ENCODE data around the gene SST. TPM values are rescaled to one million over a fixed set of nuclear protein-coding genes. Genes with fewer than 3 reads are reported as not detected.

Gene SST
- total RNA-seq, 2 donors from 2014 or later: not detected

- H3K36me3 ChIP-seq: no peaks in the 10 kb centered on the region
- H3K4me3 ChIP-seq: no peak overlapping the region
- no peak overlapping the region for H3K27ac ChIP-seq
- ATAC-seq (ENCODE audit: insufficient number of reproducible peaks, low FRiP score, low read depth): no peak
- H3K9me3 ChIP-seq: no peaks in the 10 kb centered on the region
- TF ChIP-seq, protein P1, sequence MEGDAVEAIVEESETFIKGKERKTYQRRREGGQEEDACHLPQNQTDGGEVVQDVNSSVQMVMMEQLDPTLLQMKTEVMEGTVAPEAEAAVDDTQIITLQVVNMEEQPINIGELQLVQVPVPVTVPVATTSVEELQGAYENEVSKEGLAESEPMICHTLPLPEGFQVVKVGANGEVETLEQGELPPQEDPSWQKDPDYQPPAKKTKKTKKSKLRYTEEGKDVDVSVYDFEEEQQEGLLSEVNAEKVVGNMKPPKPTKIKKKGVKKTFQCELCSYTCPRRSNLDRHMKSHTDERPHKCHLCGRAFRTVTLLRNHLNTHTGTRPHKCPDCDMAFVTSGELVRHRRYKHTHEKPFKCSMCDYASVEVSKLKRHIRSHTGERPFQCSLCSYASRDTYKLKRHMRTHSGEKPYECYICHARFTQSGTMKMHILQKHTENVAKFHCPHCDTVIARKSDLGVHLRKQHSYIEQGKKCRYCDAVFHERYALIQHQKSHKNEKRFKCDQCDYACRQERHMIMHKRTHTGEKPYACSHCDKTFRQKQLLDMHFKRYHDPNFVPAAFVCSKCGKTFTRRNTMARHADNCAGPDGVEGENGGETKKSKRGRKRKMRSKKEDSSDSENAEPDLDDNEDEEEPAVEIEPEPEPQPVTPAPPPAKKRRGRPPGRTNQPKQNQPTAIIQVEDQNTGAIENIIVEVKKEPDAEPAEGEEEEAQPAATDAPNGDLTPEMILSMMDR (IDR thresholded peaks at IDR 0.05): no peak
- H3K4me1 ChIP-seq (ENCODE audit: control insufficient read depth in 1 of 2, low read depth in 2 of 2): no peaks in the 10 kb centered on the region
- H3K27me3 ChIP-seq (replicated peaks; ENCODE audit: insufficient read depth): no peaks in the 10 kb centered on the region
- DNase-seq (ENCODE audit: low spot score): no peak
Observed at GRCh38 chr3:187694801-187695200, 24.6 kb upstream of the SST start.

GRCh38 chr3:187693431-187693830 is 23.2 kb upstream of the SST start:
- no peak for ATAC-seq (ENCODE audit: insufficient number of reproducible peaks, low FRiP score, low read depth)

GRCh38 chr3:187689984-187690383 is 19.8 kb upstream of the SST start:
- DNase-seq (ENCODE audit: low spot score) (no peak), ATAC-seq (ENCODE audit: insufficient number of reproducible peaks, low FRiP score, low read depth) (no peak)
- no peaks in the 10 kb centered on the region for H3K27me3 ChIP-seq (replicated peaks; ENCODE audit: insufficient read depth)
- no peaks in the 10 kb centered on the region for H3K36me3 ChIP-seq
- H3K4me1 ChIP-seq (ENCODE audit: control insufficient read depth in 1 of 2, low read depth in 2 of 2): no peaks in the 10 kb centered on the region
- TF ChIP-seq, protein P1 (IDR thresholded peaks at IDR 0.05): no peak
- H3K4me3 ChIP-seq: no peak overlapping the region
- H3K27ac ChIP-seq: no peak overlapping the region
- H3K9me3 ChIP-seq: peaks cover 11% of the 10 kb centered on the region

More at GRCh38 chr3:187693431-187693830, 23.2 kb upstream of the SST start:
- H3K27me3 ChIP-seq (replicated peaks; ENCODE audit: insufficient read depth): no peaks in the 10 kb centered on the region
- TF ChIP-seq, protein P1 (IDR thresholded peaks at IDR 0.05): no peak
- H3K4me3 ChIP-seq: no peak overlapping the region
- no peak overlapping the region for H3K27ac ChIP-seq
- no peaks in the 10 kb centered on the region for H3K36me3 ChIP-seq
- H3K9me3 ChIP-seq: no peaks in the 10 kb centered on the region
- no peak for DNase-seq (ENCODE audit: low spot score)
- no peaks in the 10 kb centered on the region for H3K4me1 ChIP-seq (ENCODE audit: control insufficient read depth in 1 of 2, low read depth in 2 of 2)

- TF ChIP-seq, protein P1 (IDR thresholded peaks at IDR 0.05): no peak
Observed at GRCh38 chr3:187686621-187687273, 16.6 kb upstream of the SST start.

DNA sequence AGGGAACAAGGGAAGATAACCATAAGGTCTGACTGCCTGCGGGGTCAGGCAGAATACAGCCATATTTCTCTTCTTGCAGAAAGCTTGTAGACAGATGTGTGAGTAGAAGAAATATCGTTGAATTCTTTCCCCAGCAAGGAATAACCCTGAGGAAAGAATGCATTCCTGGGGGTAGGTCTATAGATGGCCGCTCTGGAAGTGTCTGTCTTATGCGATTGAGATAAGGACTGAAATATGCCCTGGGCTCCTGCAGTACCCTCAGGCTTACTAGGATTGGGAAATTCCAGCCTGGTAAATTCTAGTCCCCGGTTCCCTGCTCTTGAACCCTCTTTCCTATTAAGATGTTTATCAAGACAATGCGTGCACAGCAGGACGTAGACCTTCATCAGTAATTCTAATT is 15.8 kb upstream of the SST start:
- peaks cover 11% of the 10 kb centered on the region for H3K9me3 ChIP-seq
- DNase-seq (ENCODE audit: low spot score) (no peak), ATAC-seq (ENCODE audit: insufficient number of reproducible peaks, low FRiP score, low read depth) (no peak)
- TF ChIP-seq, protein P1 (IDR thresholded peaks at IDR 0.05): no peak
- H3K36me3 ChIP-seq: no peaks in the 10 kb centered on the region
- no peaks in the 10 kb centered on the region for H3K4me1 ChIP-seq (ENCODE audit: control insufficient read depth in 1 of 2, low read depth in 2 of 2)
- no peak overlapping the region for H3K4me3 ChIP-seq
- H3K27me3 ChIP-seq (replicated peaks; ENCODE audit: insufficient read depth): no peaks in the 10 kb centered on the region
- no peak overlapping the region for H3K27ac ChIP-seq

More at GRCh38 chr3:187686621-187687273, 16.6 kb upstream of the SST start:
- Histone ChIP-seq H3K9me3 (peaks cover 11% of the 10 kb centered on the region), H3K27me3 (replicated peaks; ENCODE audit: insufficient read depth) (no peaks in the 10 kb centered on the region), H3K4me1 (ENCODE audit: control insufficient read depth in 1 of 2, low read depth in 2 of 2) (no peaks in the 10 kb centered on the region), H3K36me3 (no peaks in the 10 kb centered on the region), H3K4me3 (no peak overlapping the region), H3K27ac (no peak overlapping the region)
- no peak for ATAC-seq (ENCODE audit: insufficient number of reproducible peaks, low FRiP score, low read depth)
- DNase-seq (ENCODE audit: low spot score): no peak
